Panc1 (cell line): ENCODE data around the gene TAMALIN.

Experiments
- CTCF ChIP-seq: fragments of 450-650 bp; IDR thresholded peaks from 2 replicates; pipeline ENCODE4 v1.5.1; 2017; ENCODE audit warnings: mild to moderate bottlenecking
- POLR2AphosphoS5 ChIP-seq: IDR thresholded peaks from 2 replicates; pipeline ENCODE4 v1.6.1; 2012; ENCODE audit warnings: mild to moderate bottlenecking, low read depth, low read length, moderate library complexity
- SIN3A ChIP-seq: IDR thresholded peaks from 2 replicates; pipeline ENCODE4 v1.6.1; 2012; ENCODE audit warnings: low read depth, mild to moderate bottlenecking, low read length, moderate library complexity, borderline replicate concordance; ENCODE audit not compliant: insufficient read depth

- TF ChIP-seq CTCF (no peak), POLR2AphosphoS5 (no peak), SIN3A (no peak)
Measured at GRCh38 chr12:52060498-52061177, 53.9 kb downstream of the TAMALIN start.
